Activated CD4-positive, alpha-beta T cell treated with anti-CD3 and anti-CD28 coated beads for 36 hours (primary cell): ENCODE data around the gene HLA-A. TPM values are rescaled to one million over a fixed set of nuclear protein-coding genes. Genes with fewer than 3 reads are reported as not detected.
A peak's percentile ranks its signal among the peaks of the same experiment; 100 is the strongest.
"Not testable (repeated sequence)": the region's sequence is repeated elsewhere in the genome, so short reads cannot be mapped to it uniquely, and the experiment has no call there.

Experiments
- ATAC-seq: fragments of 200-7000 bp; cut with Tn5 transposase; one replicate; pipeline ENCODE4 v1.10.0; 2021; ENCODE audit warnings: mild to moderate bottlenecking, moderate library complexity
- CTCF ChIA-PET: fragments of 350-600 bp; sonication (Branson Sonifier 250); formaldehyde crosslinking; loops from one replicate; lab custom pipeline; 2021; ENCODE audit warnings: antibody characterized with exemption; lab: Charles Lee
- POLR2A ChIA-PET: fragments of 350-600 bp; sonication (Branson Sonifier 250); formaldehyde crosslinking; loops from one replicate; lab custom pipeline; 2021; ENCODE audit warnings: antibody characterized with exemption, inconsistent platforms; lab: Charles Lee
- DNase-seq: peaks from one replicate; pipeline ENCODE4 v3.0.0-alpha.2; 2020
- H3K27ac Mint-ChIP-seq: one replicate; pipeline ENCODE4 v1.8.0; 2021; ENCODE audit warnings: mixed read lengths
- H3K27me3 Mint-ChIP-seq: one replicate; pipeline ENCODE4 v1.8.0; 2021; ENCODE audit warnings: mixed read lengths
- H3K36me3 Mint-ChIP-seq: one replicate; pipeline ENCODE4 v1.8.0; 2021; ENCODE audit warnings: low read depth, mixed read lengths
- H3K4me1 Mint-ChIP-seq: one replicate; pipeline ENCODE4 v1.8.0; 2021; ENCODE audit warnings: mixed read lengths
- H3K4me3 Mint-ChIP-seq: one replicate; pipeline ENCODE4 v1.8.0; 2021; ENCODE audit warnings: mild to moderate bottlenecking, moderate library complexity, mixed read lengths
- H3K9me3 Mint-ChIP-seq: one replicate; pipeline ENCODE4 v1.8.0; 2021; ENCODE audit warnings: low read depth, mixed read lengths
- intact Hi-C, 2 experiments: fragments of 100-400 bp; cut with DNase I in 1 of 2; cut with micrococcal nuclease in 1 of 2; formaldehyde crosslinking; loops; one replicate each; pipeline versions ENCODE4 v1.14.2 to v1.15.1; 2022 to 2024; cut with DNase I, micrococcal nuclease
- total RNA-seq, 2 experiments: library from RNA; stranded (reverse); gene quantifications; one replicate each; pipeline ENCODE4 v1.2.3, GENCODE V29; 2021

The HLA-A gene
- total RNA-seq, 2 experiments from 2014 or later = 1,053 to 1,189 TPM

- DNase-seq, ATAC-seq, H3K4me3 Mint-ChIP-seq, H3K27me3 Mint-ChIP-seq, H3K9me3 Mint-ChIP-seq, intact Hi-C loops, H3K36me3 Mint-ChIP-seq: not testable (repeated sequence)
- ChIA-PET CTCF (interaction anchor here (0.9 to 1.1 kb wide), 2 partner anchors 11 to 16 kb away, joined by 3 to 4 read pairs; no protein-coding TSS in a partner anchor), POLR2A (interaction anchor here (0.6 to 1.3 kb wide), 2 partner anchors 16 to 38 kb away, joined by 3 to 4 read pairs; no protein-coding TSS in a partner anchor)
- peaks cover 46% of the 10 kb centered on the region for H3K4me1 Mint-ChIP-seq
- H3K27ac Mint-ChIP-seq = peak overlapping the region; percentile 72
Observed at GRCh38 chr6:29963697-29964096, 21.4 kb downstream of the HLA-A start.

- Mint-ChIP-seq H3K4me3 (peak overlapping the region; percentile 84), H3K9me3 (no peaks in the 10 kb centered on the region), H3K36me3 (peaks cover 2% of the 10 kb centered on the region), H3K27me3 (no peaks in the 10 kb centered on the region), H3K27ac (peak overlapping the region; percentile 97), H3K4me1 (peaks cover 42% of the 10 kb centered on the region)
- ChIA-PET POLR2A (interaction anchor here (0.6 to 1.4 kb wide), 6 partner anchors 16 to 361 kb away, joined by 3 to 5 read pairs (median 3); no protein-coding TSS in a partner anchor), CTCF (interaction anchor here (0.7 to 4.2 kb wide), 10 partner anchors 11 to 211 kb away, joined by 3 to 27 read pairs (median 3); no protein-coding TSS in a partner anchor)
- intact Hi-C loops = no loop called here
- DNase-seq = no peak
- ATAC-seq = no peak
Observed at GRCh38 chr6:29964518-29964886, 22.2 kb downstream of the HLA-A start.

DNA sequence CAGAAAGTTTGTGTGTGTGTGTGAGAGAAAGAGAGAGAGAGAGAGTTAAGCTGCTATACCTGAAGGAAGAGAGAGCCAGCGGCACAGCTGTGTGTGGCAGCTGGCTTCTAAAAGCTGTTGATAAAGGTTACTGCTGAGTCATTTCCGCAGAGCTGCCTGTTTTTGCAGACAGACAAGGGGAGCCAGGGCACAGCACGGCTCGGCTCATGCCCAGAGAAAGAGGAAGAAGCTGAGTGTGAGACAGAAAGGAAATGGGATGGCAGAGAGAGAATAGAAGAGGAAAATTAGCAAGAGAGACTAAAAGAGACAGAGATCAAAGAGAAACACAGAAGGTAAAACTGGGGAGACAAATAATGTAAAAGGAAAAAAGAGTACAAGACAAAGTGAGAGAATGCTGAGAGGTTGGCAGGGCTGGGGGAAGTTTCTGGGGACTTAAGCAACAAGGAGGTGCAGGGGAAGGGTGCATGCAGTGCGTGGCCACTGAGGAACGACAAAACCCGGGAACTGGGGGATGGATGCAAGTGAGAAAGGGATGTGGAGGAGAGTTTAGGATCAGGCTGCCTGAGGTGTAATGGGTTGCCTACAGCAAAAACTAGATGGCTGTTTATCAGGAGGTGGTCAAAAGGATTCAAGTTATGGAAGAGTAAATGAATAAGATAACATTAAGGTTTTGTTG, 22.7 kb downstream of the HLA-A start:
- H3K9me3 Mint-ChIP-seq = no peaks in the 10 kb centered on the region
- H3K27ac Mint-ChIP-seq = peak overlapping the region; percentile 97
- peaks cover 2% of the 10 kb centered on the region for H3K36me3 Mint-ChIP-seq
- CTCF ChIA-PET = interaction anchor here (0.7 to 4.2 kb wide), 8 partner anchors 10 to 212 kb away, joined by 3 to 27 read pairs (median 4); no protein-coding TSS in a partner anchor
- DNase-seq (peak; percentile 88), ATAC-seq (peak; percentile 93)
- intact Hi-C loops = loop anchor here (1.0 to 5.0 kb wide), 6 partner anchors 17 to 243 kb away; partner anchors contain the start of genes HLA-A (in 2 of the 2) and HLA-F (in 1 of the 2)
- POLR2A ChIA-PET = interaction anchor here (0.6 to 1.4 kb wide), 7 partner anchors 17 to 1157 kb away, joined by 3 to 14 read pairs (median 3); no protein-coding TSS in a partner anchor
- H3K4me3 Mint-ChIP-seq = peak overlapping the region; percentile 84
- H3K4me1 Mint-ChIP-seq = peaks cover 42% of the 10 kb centered on the region
- H3K27me3 Mint-ChIP-seq = no peaks in the 10 kb centered on the region

DNA sequence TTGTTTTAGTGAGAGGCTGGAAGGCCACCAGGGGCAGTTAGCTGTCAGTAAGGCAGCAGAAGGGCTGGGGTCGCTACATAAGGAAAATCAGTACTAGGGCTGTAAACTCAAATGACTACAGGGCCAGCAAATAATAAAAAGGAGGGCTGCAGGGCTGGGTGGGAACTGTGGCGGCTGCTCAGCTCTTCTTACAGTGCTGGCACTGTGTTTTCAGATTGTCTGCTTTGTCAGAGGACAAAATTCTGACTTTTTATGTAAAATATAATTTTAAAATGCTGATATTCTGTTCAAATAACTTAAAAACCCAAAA, 23.2 kb downstream of the HLA-A start:
- DNase-seq = no peak
- intact Hi-C loops = loop anchor here (1.0 to 5.0 kb wide), 6 partner anchors 17 to 243 kb away; partner anchors contain the start of genes HLA-A (in 2 of the 2) and HLA-F (in 1 of the 2)
- H3K4me1 Mint-ChIP-seq = peaks cover 42% of the 10 kb centered on the region
- no peaks in the 10 kb centered on the region for H3K27me3 Mint-ChIP-seq
- peak overlapping the region; percentile 97 for H3K27ac Mint-ChIP-seq
- ChIA-PET CTCF (interaction anchor here (0.7 to 4.2 kb wide), 4 partner anchors 13 to 142 kb away, joined by 3 to 27 read pairs (median 3); no protein-coding TSS in a partner anchor), POLR2A (interaction anchor here (0.6 kb wide), 1 partner anchor 1157 kb away, joined by 14 read pairs; no protein-coding TSS in a partner anchor)
- H3K36me3 Mint-ChIP-seq = peaks cover 2% of the 10 kb centered on the region
- no peaks in the 10 kb centered on the region for H3K9me3 Mint-ChIP-seq
- H3K4me3 Mint-ChIP-seq = peak overlapping the region; percentile 84
- ATAC-seq = no peak

- CTCF ChIA-PET = interaction anchor here (0.7 to 4.2 kb wide), 7 partner anchors 9 to 228 kb away, joined by 3 to 27 read pairs (median 3); no protein-coding TSS in a partner anchor
- H3K27me3 Mint-ChIP-seq = no peaks in the 10 kb centered on the region
- peak; percentile 55 for ATAC-seq
Observed at GRCh38 chr6:29965873-29966601, 23.7 kb downstream of the HLA-A start.

DNA sequence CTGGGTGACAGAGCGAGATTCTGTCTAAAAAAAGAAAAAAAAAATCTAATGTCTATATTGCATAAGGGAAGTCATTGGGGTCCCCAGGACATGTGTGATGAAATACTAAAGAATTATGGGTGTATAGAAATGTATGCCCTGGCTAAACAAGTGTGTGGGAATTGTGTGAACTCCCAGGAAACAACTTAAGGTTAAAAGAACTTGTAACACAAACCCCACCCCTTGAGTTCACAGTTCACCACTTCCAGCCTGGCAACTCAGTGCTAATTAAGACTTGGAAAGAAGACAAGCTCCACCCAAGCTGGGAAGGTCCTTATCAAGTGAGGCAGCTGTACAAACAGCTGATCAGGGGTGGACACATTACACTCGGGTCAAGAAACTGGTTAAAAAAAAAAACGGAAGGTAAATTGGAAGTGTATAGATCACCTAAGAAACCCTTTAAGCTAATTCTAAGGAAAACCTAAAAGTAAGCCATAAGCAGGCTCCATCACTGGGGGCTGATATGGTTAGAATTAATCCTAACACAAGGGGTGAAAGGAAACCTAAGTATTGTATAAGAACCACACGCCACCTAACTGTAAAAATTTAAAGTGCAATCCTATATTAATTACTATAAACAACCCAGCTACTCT, 25.2 kb downstream of the HLA-A start:
- Mint-ChIP-seq H3K9me3 (no peaks in the 10 kb centered on the region), H3K4me3 (no peak overlapping the region), H3K27me3 (peaks cover 2% of the 10 kb centered on the region), H3K4me1 (peaks cover 44% of the 10 kb centered on the region), H3K36me3 (peaks cover 2% of the 10 kb centered on the region), H3K27ac (no peak overlapping the region)
- intact Hi-C loops = loop anchor here (1.0 to 5.0 kb wide), 5 partner anchors 9 to 245 kb away; partner anchors contain the start of gene HLA-F (in 1 of the 2)
- no peak for ATAC-seq
- ChIA-PET POLR2A (no interaction called here), CTCF (interaction anchor here (0.6 to 4.2 kb wide), 9 partner anchors 7 to 318 kb away, joined by 3 to 27 read pairs (median 4); no protein-coding TSS in a partner anchor)
- DNase-seq = no peak

More at GRCh38 chr6:29965873-29966601, 23.7 kb downstream of the HLA-A start:
- peak; percentile 86 for DNase-seq
- intact Hi-C loops = loop anchor here (1.0 to 5.0 kb wide), 7 partner anchors 18 to 244 kb away; partner anchors contain the start of genes HLA-A (in 2 of the 2) and HLA-F (in 1 of the 2)
- Mint-ChIP-seq H3K4me3 (peak overlapping the region; percentile 84), H3K4me1 (peaks cover 42% of the 10 kb centered on the region), H3K27ac (peak overlapping the region; percentile 97), H3K9me3 (no peaks in the 10 kb centered on the region), H3K36me3 (peaks cover 2% of the 10 kb centered on the region)
- POLR2A ChIA-PET = no interaction called here

DNA sequence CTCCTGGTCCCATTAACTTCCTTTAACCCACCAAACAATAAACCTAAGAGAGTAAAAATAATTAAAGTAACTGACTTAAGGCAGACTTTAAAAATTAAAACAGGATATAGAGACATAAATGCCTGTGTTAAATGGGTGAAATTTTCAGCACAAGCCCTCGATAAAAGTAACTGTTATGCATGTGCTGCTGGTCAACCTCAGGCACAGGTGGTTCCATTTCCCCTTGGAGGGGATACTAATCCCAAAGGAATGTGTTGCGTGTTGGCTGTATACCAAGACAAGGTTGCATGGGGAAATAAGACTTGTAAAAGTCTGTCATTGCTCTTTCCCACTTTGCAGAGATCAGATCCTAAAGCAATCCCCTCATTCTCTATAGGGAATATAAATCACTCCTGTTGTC, 25.8 kb downstream of the HLA-A start:
- ChIA-PET CTCF (interaction anchor here (0.6 to 4.2 kb wide), 7 partner anchors 8 to 318 kb away, joined by 3 to 27 read pairs (median 4); no protein-coding TSS in a partner anchor), POLR2A (no interaction called here)
- Mint-ChIP-seq H3K27me3 (peaks cover 5% of the 10 kb centered on the region), H3K4me3 (no peak overlapping the region), H3K4me1 (peaks cover 44% of the 10 kb centered on the region), H3K9me3 (no peaks in the 10 kb centered on the region), H3K36me3 (peaks cover 2% of the 10 kb centered on the region), H3K27ac (no peak overlapping the region)
- ATAC-seq (no peak), DNase-seq (no peak)
- intact Hi-C loops = loop anchor here (5.0 kb wide), 3 partner anchors 41 to 246 kb away; partner anchors contain the start of gene HLA-F (in 1 of the 2)

DNA sequence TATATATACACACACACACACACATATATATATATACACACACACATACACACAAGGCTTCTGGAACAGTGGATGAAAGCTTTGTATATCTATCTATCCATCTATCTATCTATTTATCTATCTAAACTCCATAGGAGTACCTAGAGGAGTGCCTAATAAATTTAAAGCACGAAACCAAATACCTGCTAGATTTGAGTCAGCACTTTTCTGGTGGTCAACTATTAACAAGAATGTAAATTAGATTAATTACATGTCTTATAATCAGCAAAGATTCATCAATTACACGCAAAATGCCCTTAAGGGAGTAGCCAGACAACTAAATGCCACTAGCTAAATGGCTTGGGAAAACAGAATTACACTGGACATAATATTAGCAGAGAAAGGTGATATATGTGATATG, 26.6 kb downstream of the HLA-A start:
- peaks cover 8% of the 10 kb centered on the region for H3K27me3 Mint-ChIP-seq
- ATAC-seq = no peak
- H3K4me1 Mint-ChIP-seq = peaks cover 37% of the 10 kb centered on the region
- no peak overlapping the region for H3K4me3 Mint-ChIP-seq
- POLR2A ChIA-PET = no interaction called here
- intact Hi-C loops = loop anchor here (5.0 kb wide), 3 partner anchors 42 to 247 kb away; partner anchors contain the start of gene HLA-F (in 1 of the 2)
- CTCF ChIA-PET = interaction anchor here (0.9 to 1.2 kb wide), 2 partner anchors 17 to 231 kb away, joined by 3 to 5 read pairs; no protein-coding TSS in a partner anchor
- H3K9me3 Mint-ChIP-seq = no peaks in the 10 kb centered on the region
- H3K27ac Mint-ChIP-seq = no peak overlapping the region
- no peak for DNase-seq
- H3K36me3 Mint-ChIP-seq = peaks cover 2% of the 10 kb centered on the region

GRCh38 chr6:29970711-29971110, 28.4 kb downstream of the HLA-A start:
- no peaks in the 10 kb centered on the region for H3K36me3 Mint-ChIP-seq
- peaks cover 31% of the 10 kb centered on the region for H3K4me1 Mint-ChIP-seq
- DNase-seq (no peak), ATAC-seq (no peak)
- H3K27me3 Mint-ChIP-seq = peaks cover 25% of the 10 kb centered on the region
- CTCF ChIA-PET = no interaction called here
- intact Hi-C loops = no loop called here
- no peak overlapping the region for H3K4me3 Mint-ChIP-seq
- no peak overlapping the region for H3K27ac Mint-ChIP-seq
- no peaks in the 10 kb centered on the region for H3K9me3 Mint-ChIP-seq
- POLR2A ChIA-PET = no interaction called here

- DNase-seq (no peak), ATAC-seq (no peak)
- Mint-ChIP-seq H3K27me3 (peaks cover 37% of the 10 kb centered on the region), H3K27ac (peak overlapping the region; percentile 53), H3K4me3 (peak overlapping the region; percentile 71), H3K36me3 (no peaks in the 10 kb centered on the region), H3K9me3 (no peaks in the 10 kb centered on the region), H3K4me1 (peaks cover 26% of the 10 kb centered on the region)
- intact Hi-C loops = no loop called here
- ChIA-PET POLR2A (no interaction called here), CTCF (interaction anchor here (0.7 to 1.3 kb wide), 6 partner anchors 8 to 178 kb away, joined by 3 to 4 read pairs (median 4); no protein-coding TSS in a partner anchor)
Observed at GRCh38 chr6:29974901-29975560, 32.7 kb downstream of the HLA-A start.
